HG02981 (cell line): ENCODE measurements around the gene ZFP36L2.
A peak's percentile ranks its signal among the peaks of the same experiment; 100 is the strongest.

ENCODE experiments used
- ATAC-seq: cut with Tn5 transposase; IDR thresholded peaks from one replicate; pipeline ENCODE4 v1.9.1; 2021; ENCODE audit warnings: mild to moderate bottlenecking, moderate library complexity; ENCODE audit not compliant: unreplicated experiment

ZFP36L2 gene

DNA sequence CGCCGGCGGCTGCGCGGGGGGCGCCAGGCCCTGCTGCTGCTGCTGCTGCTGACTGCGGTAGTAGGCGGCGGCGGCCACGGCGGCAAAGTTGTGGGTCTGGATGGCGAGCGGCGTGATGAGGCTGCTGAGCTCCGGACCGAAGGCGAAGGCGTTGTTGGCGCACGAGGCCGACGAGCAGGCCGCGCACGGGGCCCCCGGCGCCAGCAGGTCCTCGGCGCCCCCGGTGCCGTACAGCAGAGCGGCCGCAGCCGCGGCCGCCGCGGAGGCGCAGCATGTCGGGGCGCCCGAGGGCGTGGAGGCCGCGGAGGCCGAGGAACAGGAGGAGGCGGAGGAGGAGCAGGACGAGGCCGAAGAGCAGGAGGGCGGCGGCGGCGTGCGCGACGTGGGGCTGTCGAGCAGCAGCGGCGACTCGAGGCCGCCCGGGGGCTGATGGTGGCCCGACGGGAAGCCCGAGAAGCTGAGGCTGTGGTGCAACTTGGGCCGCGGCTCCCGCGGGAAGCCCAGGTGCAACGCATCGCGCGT lies 1.8 kb downstream of the ZFP36L2 start:
- no peak for ATAC-seq

DNA sequence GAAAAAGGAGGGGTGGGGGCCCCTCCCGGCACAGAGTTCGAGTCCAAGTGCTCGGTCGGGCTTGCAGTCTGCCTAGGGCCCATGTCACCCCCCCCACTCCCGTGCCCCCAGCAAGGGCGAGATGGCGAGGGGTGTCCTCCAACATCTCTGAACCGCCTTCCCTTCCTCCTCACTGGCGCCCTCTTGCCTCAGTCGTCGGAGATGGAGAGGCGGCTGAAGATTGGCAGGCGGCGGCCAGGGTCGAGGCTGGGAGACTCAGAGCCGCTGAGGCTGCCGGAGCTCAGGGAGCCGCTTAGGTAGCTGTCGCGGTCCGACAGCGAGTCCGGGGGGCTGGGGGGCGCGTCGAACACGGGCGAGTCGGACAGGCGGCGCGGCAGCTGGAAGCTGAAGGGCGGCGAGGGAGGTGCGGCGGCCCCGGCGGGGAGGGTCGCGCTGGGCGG lies 2.3 kb downstream of the ZFP36L2 start:
- ATAC-seq: no peak

GRCh38 chr2:43223521-43224001 lies 2.8 kb downstream of the ZFP36L2 start:
- ATAC-seq: no peak

- ATAC-seq: no peak
These were observed 3.7 kb downstream of the ZFP36L2 start for GRCh38 chr2:43222475-43223309.

GRCh38 chr2:43221763-43222474 lies 4.5 kb downstream of the ZFP36L2 start:
- ATAC-seq: no peak

DNA sequence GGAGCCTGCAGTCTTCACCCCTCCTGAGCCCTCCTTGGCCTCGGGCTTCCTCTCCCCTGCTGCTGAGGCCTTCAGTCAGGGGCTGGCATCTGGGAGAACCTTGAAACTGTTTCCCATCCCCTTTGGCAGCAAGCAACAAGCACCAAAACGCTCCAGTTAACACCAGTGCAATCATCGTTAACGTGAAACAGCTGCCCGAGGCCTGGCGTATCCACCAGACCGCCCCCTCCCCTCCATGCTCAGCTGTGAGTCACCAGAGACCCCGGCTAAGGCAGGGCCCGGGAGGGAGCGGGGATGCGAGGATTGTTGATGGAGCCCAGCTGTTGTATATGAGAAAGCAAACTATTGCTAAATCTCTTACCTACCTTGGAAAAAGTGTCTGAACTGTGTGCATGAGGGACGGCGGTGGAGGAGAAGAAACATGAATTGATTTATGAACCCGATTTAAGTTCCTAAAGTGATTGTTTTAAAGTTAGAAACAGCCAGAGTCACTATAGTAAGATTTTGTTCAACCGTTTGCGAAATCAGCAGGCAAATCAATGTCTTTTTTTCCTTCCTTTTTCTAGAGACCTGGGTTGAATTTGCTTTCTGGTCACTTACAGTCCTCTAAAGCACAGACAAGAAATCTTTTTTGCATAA lies 5.2 kb downstream of the ZFP36L2 start:
- ATAC-seq: no peak

DNA sequence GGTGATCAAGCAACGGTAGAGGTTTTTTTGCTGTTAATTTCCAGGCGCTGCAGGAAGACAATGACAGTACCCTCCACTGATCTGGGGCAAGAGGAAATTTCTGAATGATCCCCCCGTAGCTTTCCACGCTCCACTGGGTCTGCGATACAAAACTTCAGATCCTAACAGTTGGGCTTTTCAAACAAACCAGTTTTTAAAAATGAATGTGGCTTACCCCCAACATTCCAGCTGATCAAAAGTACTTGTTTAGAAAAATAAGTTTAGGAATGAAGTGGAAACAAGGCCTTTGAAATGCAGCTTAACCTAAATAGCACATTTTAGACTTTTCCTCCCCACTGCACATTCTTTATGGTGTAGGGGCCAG lies 5.7 kb downstream of the ZFP36L2 start:
- ATAC-seq: no peak

GRCh38 chr2:43220229-43220751 lies 6.1 kb downstream of the ZFP36L2 start:
- ATAC-seq: no peak

DNA sequence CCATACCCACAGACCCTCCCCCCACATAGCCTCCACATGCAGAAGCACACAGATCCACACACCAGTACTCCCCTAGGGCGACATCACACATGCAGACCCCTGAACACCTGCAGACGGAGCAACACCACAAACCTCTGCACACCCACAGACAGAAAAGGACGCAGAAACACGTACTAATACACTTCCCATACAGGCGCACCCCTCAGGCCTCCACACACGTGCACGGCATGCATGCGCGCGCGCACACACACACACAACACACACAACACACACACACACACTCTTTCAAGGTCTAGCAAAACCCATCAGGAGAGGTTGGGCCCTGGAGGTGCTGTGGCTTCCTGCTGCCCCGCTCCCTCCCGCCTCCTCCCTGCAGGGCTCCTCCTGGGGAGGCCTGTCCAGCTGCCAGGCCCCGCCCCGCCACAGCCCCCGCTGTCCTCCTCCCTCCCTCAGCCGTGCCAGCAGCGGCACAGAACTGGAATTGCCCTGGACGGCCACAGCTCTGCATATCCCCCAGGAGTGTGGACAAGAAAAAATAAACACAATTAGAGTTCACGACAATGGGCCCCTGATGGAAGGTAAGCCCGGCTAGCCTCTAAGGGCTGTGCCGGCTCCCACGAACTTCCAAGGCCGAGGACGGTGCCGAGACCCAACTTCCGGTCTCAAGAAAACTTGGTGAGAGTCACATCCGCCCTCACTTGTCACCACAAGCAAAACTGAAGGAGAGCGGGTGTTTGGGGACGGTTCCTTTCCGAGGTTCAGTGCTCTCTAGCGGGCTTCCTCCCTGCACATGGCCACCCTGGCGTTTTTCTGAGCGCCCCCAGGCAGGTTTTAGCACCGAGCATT lies 6.8 kb downstream of the ZFP36L2 start:
- ATAC-seq: peak; percentile 57

- ATAC-seq: no peak
These were observed 7.6 kb downstream of the ZFP36L2 start for GRCh38 chr2:43218702-43219382.

DNA sequence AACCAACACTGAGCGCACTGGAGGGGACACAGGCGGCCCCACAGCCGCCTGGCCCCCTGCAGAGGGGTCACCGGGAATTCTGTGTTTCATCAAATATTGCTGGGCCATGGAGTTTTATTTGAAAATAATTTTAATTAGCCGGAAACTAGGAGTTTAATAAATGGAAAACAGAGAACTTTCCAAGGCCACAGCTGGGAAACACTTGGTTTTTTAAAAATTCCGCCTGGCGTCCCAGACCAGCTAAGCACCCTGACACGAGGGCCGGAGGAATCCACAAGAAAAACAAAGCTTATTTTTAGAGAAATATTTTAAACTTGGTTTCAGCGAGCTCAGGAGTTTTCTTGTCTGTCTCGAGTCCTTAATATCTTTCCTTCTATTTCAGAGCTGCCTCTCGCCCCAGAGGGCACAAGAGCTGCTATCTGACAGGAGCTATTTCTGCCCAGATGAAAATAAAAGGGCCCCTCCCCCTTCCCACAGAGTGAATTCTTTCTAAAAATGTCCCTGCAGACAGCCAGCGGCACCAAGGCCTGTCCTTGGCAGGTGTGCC lies 8.2 kb downstream of the ZFP36L2 start:
- no peak for ATAC-seq

DNA sequence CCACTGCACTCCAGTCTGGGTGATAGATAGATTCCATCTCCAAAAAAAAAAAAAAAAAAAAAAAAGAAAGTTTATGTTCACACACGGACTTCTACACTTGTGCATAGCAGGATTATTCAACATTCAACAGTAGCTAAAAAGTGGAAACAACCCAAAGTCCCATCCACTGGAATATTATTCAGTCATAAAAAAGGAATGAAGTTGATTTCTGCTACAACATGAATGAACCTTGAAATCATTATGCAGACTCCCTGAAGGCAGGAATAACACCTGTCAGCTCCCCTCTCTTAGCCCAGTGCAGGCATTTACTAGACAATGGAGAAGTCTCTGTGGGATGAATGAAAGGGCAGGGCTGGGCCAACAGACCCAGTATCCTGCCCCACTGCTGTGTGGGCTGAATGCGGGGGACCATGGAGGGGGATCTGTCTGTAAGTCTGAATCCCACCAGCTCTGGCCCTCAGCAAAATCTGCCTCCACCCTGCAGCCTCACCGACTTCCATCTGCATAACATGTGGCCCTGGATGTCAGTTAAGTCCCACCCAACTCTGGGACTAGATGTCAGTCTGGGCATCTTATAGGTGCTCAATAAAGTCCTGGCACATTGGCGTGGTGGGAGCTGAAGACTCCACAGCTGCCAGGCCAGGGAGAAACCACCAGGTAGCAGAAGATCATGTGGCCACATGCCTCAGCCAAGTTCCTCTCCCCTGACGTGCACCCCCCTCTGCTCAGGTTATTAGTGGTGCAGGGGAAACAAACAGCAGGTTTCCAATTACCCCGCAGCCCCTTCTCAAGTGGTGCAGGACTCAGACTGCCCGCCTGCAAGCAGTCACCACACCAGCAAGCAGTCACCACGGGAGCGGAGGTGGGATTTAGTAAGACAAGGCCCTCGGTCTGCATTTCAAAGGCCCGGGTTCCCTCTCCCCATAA lies 8.9 kb downstream of the ZFP36L2 start:
- no peak for ATAC-seq

GRCh38 chr2:43216629-43217028 lies 9.8 kb downstream of the ZFP36L2 start:
- ATAC-seq: no peak

DNA sequence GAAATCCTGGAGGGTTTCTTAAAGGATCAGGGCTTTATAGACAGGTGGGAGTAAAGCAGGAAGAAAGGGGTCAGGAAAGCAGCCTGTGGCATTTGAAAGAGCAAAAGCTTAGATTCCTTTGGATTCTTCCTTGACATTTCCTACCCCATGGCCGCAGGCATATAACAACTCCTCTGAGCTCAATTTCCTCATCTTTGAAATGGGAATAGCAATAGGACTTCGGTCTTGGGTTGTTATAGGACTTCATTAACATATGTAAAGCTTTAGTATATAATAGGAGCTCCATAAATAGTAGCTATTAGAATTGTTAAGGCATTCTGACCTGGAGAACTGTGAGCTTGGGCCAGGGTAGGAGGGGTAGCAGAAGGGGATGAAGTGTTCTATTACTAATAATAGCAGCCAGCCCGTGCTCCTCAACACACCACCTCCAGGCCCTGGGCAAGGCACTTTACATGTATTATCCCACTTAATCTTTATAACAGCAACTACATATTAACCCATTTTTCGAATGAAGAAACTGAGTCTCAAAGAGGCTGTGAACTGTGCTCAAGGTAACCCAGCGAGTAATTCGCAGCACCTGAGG lies 10.6 kb downstream of the ZFP36L2 start:
- no peak for ATAC-seq

- no peak for ATAC-seq
These were observed 12.2 kb downstream of the ZFP36L2 start for GRCh38 chr2:43214253-43214652.

GRCh38 chr2:43212931-43213330 lies 13.5 kb downstream of the ZFP36L2 start:
- ATAC-seq: no peak

GRCh38 chr2:43212216-43212835 lies 14.1 kb downstream of the ZFP36L2 start:
- ATAC-seq: no peak
